Sigmoid colon (tissue), 4 donors: ENCODE measurements around the gene FIGN.

ENCODE experiments used
- CTCF ChIP-seq, 4 experiments: fragments of 450-650 bp in 3 of 4; fragments of 200-600 bp in 1 of 4; IDR thresholded peaks; one replicate each; pipeline ENCODE4 v1.5.1; 2016 to 2019; ENCODE audit warnings: antibody characterized with exemption in 4 of 4, mild to moderate bottlenecking in 3 of 4, moderate library complexity in 2 of 4
- EP300 ChIP-seq, 4 donors: sonication (generic); formaldehyde crosslinking; IDR thresholded peaks; one replicate each; pipeline ENCODE4 v1.6.1; 2017; ENCODE audit warnings: antibody characterized with exemption in 4 of 4
- POLR2A ChIP-seq, 2 donors: fragments of 450-650 bp; IDR thresholded peaks; one replicate each; pipeline ENCODE4 v1.6.1; 2016; ENCODE audit warnings: antibody characterized with exemption in 2 of 2, mild to moderate bottlenecking in 2 of 2, moderate library complexity in 2 of 2
- POLR2AphosphoS5 ChIP-seq, 4 donors: sonication (generic); formaldehyde crosslinking; IDR thresholded peaks; one replicate each; pipeline ENCODE4 v1.6.1; 2017; ENCODE audit warnings: antibody characterized with exemption in 4 of 4

- TF ChIP-seq CTCF (IDR thresholded peaks at IDR 0.05) (no peak), POLR2AphosphoS5 (IDR thresholded peaks at IDR 0.05) (no peak), POLR2A (IDR thresholded peaks at IDR 0.05) (no peak), EP300 (IDR thresholded peaks at IDR 0.05) (no peak)
These were observed 39.5 kb upstream of the FIGN start for GRCh38 chr2:163775304-163775703.
